DOHH2 (cell line): ENCODE data around the gene MYLK.

ENCODE experiments used
- CTCF ChIP-seq: fragments of 200-600 bp; sonication (generic); IDR thresholded peaks from one replicate; pipeline ENCODE4 v1.5.1; 2014; ENCODE audit warnings: antibody characterized with exemption, mild to moderate bottlenecking, low read depth, low read length; ENCODE audit not compliant: poor library complexity, severe bottlenecking
- EZH2phosphoT487 ChIP-seq: fragments of 200-600 bp; sonication (generic); IDR thresholded peaks from 2 replicates; pipeline ENCODE4 v1.6.1; 2017; ENCODE audit warnings: borderline replicate concordance, mild to moderate bottlenecking, antibody characterized with exemption, low read length, moderate library complexity, mixed read lengths

GRCh38 chr3:123718108-123718507 is 166.0 kb downstream of the MYLK start:
- TF ChIP-seq CTCF = no peak
- no peak for TF ChIP-seq EZH2phosphoT487
